ENCODE results near the gene KCTD11. TPM values are rescaled to one million over a fixed set of nuclear protein-coding genes. Genes with fewer than 3 reads are reported as not detected.
"Not testable (repeated sequence)": the region's sequence is repeated elsewhere in the genome, so short reads cannot be mapped to it uniquely, and the experiment has no call there.

The KCTD11 gene
- total RNA-seq, 1 experiment from 2014 or later, result 8.5 TPM

DNA sequence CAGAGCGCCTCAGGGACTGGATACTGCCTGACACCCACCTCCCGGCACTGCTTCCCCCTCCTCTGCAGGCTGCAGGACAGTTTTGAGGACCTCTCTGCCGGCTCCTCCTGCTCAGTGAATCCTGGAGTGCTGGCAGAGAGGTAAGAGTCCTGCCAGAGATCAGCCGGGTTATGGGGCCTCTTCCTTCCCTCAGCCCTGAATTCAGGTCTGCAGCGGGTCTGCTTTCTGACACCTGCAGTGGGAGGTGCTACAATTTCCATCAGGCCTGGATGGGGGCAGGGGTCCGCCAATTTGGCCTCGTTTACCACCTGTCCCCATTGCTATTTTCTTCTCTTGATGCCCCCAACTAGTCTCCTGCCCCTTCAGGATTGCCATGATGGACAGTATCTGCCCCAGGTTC lies 19.9 kb upstream of the KCTD11 start:
- Mint-ChIP-seq H3K4me1 (ENCODE audit: low read depth, unreplicated experiment) (peaks cover 16% of the 10 kb centered on the region), H3K4me3 (ENCODE audit: low read depth, unreplicated experiment) (no peak overlapping the region), H3K36me3 (ENCODE audit: insufficient read depth, unreplicated experiment) (peaks cover 21% of the 10 kb centered on the region), H3K27me3 (ENCODE audit: unreplicated experiment) (peaks cover 20% of the 10 kb centered on the region), H3K9me3 (ENCODE audit: low read depth, unreplicated experiment) (no peaks in the 10 kb centered on the region), H3K27ac (ENCODE audit: unreplicated experiment) (no peak overlapping the region)
- CTCF ChIA-PET, result no interaction called here
- intact Hi-C loops (cut with micrococcal nuclease; ENCODE audit: unreplicated experiment), result no loop called here
- TF ChIP-seq, protein P1, sequence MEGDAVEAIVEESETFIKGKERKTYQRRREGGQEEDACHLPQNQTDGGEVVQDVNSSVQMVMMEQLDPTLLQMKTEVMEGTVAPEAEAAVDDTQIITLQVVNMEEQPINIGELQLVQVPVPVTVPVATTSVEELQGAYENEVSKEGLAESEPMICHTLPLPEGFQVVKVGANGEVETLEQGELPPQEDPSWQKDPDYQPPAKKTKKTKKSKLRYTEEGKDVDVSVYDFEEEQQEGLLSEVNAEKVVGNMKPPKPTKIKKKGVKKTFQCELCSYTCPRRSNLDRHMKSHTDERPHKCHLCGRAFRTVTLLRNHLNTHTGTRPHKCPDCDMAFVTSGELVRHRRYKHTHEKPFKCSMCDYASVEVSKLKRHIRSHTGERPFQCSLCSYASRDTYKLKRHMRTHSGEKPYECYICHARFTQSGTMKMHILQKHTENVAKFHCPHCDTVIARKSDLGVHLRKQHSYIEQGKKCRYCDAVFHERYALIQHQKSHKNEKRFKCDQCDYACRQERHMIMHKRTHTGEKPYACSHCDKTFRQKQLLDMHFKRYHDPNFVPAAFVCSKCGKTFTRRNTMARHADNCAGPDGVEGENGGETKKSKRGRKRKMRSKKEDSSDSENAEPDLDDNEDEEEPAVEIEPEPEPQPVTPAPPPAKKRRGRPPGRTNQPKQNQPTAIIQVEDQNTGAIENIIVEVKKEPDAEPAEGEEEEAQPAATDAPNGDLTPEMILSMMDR (IDR thresholded peaks at IDR 0.05; ENCODE audit: unreplicated experiment), result no peak
- no peak for DNase-seq
- BruUV-seq (replicated peaks), result no TSS peak

DNA sequence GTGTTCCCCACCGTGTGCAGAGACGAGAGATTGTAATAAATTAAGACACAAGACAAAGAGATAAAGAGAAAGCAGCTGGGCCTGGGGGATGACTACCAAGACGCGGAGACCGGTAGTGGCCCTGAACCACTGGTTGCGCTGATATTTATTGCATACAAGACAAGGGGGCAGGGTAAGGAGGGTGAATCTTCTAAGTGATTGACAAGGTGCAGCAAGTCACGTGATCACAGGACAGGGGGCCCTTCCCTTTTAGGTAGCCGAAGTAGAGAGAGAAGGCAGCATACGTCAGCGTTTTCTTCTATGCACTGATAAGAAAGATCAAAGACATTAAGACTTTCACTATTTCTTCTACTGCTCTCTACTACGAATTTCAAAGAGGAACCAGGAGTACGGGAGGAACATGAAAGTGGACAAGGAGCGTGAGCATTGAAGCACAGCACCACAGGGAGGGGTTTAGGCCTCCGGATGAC lies 19.3 kb upstream of the KCTD11 start:
- intact Hi-C loops (cut with micrococcal nuclease; ENCODE audit: unreplicated experiment); H3K4me3 Mint-ChIP-seq (ENCODE audit: low read depth, unreplicated experiment); CTCF ChIA-PET; DNase-seq; H3K9me3 Mint-ChIP-seq (ENCODE audit: low read depth, unreplicated experiment); H3K27ac Mint-ChIP-seq (ENCODE audit: unreplicated experiment); BruUV-seq (replicated peaks): not testable (repeated sequence)
- H3K27me3 Mint-ChIP-seq (ENCODE audit: unreplicated experiment), result peaks cover 20% of the 10 kb centered on the region
- H3K4me1 Mint-ChIP-seq (ENCODE audit: low read depth, unreplicated experiment), result peaks cover 15% of the 10 kb centered on the region
- peaks cover 21% of the 10 kb centered on the region for H3K36me3 Mint-ChIP-seq (ENCODE audit: insufficient read depth, unreplicated experiment)

DNA sequence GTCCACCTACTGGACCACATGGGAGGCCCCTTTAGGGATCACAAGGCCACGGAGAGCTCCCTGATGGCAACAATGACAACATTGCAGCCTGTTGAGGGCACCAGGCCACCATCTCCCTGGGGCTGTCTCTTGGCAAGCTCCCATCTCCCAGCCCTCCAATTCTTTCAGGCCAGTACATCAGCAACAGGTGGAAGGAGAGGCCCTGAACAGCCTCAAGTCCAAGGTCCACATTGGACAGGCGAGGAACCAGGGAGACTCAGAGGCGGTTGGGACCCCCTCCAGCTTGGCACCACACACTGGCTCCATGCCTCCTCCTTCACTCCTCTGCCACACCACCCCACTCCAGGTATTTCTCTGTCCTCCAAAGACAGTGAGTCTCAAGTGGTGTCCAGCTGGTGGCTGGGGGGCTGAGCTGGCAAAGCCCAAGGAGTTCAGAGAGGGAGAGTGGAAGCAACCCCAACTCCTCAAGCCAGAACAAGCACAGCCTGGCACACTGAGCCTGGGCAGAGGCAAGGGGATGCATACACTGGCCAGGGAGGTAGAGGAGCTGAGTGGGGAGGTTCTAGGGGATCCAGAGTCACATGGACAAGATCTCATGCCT lies 16.9 kb upstream of the KCTD11 start:
- H3K27me3 Mint-ChIP-seq (ENCODE audit: unreplicated experiment), result peaks cover 20% of the 10 kb centered on the region
- no peaks in the 10 kb centered on the region for H3K9me3 Mint-ChIP-seq (ENCODE audit: low read depth, unreplicated experiment)
- intact Hi-C loops (cut with micrococcal nuclease; ENCODE audit: unreplicated experiment), result no loop called here
- BruUV-seq (replicated peaks), result no TSS peak
- CTCF ChIA-PET, result interaction anchor here (1.7 kb wide), 1 partner anchor 10 kb away, joined by 5 read pairs; no protein-coding TSS in a partner anchor
- peaks cover 6% of the 10 kb centered on the region for H3K36me3 Mint-ChIP-seq (ENCODE audit: insufficient read depth, unreplicated experiment)
- H3K4me1 Mint-ChIP-seq (ENCODE audit: low read depth, unreplicated experiment), result no peaks in the 10 kb centered on the region
- H3K4me3 Mint-ChIP-seq (ENCODE audit: low read depth, unreplicated experiment), result no peak overlapping the region
- H3K27ac Mint-ChIP-seq (ENCODE audit: unreplicated experiment), result no peak overlapping the region
- TF ChIP-seq, protein P1 (IDR thresholded peaks at IDR 0.05; ENCODE audit: unreplicated experiment), result no peak
- DNase-seq, result no peak

DNA sequence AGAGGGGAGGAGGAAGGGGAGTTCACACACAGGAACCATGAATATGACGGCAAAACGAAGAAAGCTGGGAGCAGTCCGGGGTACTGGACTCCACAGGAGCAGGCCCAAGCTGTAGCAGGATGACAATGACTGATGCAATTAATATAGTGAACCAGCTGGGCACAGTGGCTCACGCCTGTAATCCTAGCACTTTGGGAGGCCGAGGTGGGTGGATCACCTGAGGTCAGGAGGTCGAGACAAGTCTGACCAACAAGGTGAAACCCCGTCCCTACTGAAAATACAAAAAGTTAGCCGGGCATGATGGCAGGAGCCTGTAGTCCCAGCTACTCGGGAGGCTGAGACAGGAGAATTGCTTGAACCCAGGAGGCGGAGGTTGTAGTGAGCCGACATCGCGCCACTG lies 16.2 kb upstream of the KCTD11 start:
- BruUV-seq (replicated peaks); intact Hi-C loops (cut with micrococcal nuclease; ENCODE audit: unreplicated experiment); H3K36me3 Mint-ChIP-seq (ENCODE audit: insufficient read depth, unreplicated experiment); H3K27ac Mint-ChIP-seq (ENCODE audit: unreplicated experiment); DNase-seq; H3K9me3 Mint-ChIP-seq (ENCODE audit: low read depth, unreplicated experiment); H3K4me1 Mint-ChIP-seq (ENCODE audit: low read depth, unreplicated experiment); H3K4me3 Mint-ChIP-seq (ENCODE audit: low read depth, unreplicated experiment): not testable (repeated sequence)
- peaks cover 20% of the 10 kb centered on the region for H3K27me3 Mint-ChIP-seq (ENCODE audit: unreplicated experiment)
- CTCF ChIA-PET, result interaction anchor here (1.7 kb wide), 1 partner anchor 9 kb away, joined by 5 read pairs; no protein-coding TSS in a partner anchor

DNA sequence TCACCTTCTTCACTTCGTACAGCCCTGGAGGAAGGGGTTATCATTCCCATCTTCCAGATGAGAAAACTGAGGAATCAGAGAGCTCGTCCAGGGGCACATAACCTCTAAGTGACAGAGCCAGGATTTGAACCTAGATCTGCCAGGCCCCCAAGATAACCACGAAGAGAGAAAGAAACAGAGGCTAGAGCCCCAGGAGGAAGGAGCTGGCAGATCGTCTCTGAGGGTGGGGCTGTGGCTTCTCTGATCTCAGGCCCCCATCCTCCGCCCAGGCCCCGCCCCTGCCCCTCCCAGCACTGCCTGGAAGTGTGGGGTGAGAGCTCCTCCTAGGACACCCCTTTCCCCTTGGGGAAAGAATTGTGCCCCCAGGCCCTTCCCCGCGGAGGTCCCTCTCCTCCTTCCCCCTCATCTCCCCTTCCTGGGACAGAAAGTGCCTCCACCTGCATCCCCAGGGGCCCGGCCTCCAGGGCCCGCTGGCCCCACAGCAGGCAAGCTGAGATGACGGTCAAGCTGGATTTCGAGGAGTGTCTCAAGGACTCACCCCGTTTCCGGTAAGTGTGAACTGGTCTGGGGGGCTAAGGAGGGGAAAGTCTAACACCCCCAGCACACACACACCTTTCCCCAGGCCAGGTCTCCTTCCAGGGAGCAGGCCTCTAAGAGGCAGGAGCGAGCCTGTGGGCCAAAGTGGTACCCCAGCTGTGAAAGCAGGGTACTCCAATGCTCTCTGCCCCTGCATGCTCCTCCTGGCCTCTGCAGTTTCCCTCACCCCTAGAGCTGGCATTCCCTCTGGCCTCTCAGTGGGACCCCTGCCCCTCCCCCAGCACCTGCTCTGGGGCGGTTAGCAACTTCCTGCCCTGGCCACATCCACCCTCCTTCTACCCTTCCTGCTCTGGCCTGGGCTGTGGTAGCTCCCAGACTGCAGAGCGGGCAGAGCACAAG lies 15.5 kb upstream of the KCTD11 start, which contains the start of gene ACAP1:
ACAP1 (plus strand) TSS at position 290 of the 936 bp plus-strand sequence; CDS start at position 496, 206 bp downstream.
- H3K4me3 Mint-ChIP-seq (ENCODE audit: low read depth, unreplicated experiment), result no peak within 1 kb of the TSS
- TF ChIP-seq, protein P1 (IDR thresholded peaks at IDR 0.05; ENCODE audit: unreplicated experiment), result no peak
- peaks cover 27% of the 10 kb centered on the region for H3K27me3 Mint-ChIP-seq (ENCODE audit: unreplicated experiment)
- intact Hi-C loops (cut with micrococcal nuclease; ENCODE audit: unreplicated experiment), result no loop called here
- no TSS peak for BruUV-seq (replicated peaks)
- no peak within 1 kb of the TSS for H3K27ac Mint-ChIP-seq (ENCODE audit: unreplicated experiment)
- H3K36me3 Mint-ChIP-seq (ENCODE audit: insufficient read depth, unreplicated experiment), result peaks cover 3% of the 10 kb centered on the region
- no peak for DNase-seq
- CTCF ChIA-PET, result interaction anchor here (1.7 kb wide), 1 partner anchor 9 kb away, joined by 5 read pairs; no protein-coding TSS in a partner anchor
- H3K4me1 Mint-ChIP-seq (ENCODE audit: low read depth, unreplicated experiment), result no peaks in the 10 kb centered on the region
- H3K9me3 Mint-ChIP-seq (ENCODE audit: low read depth, unreplicated experiment), result no peaks in the 10 kb centered on the region

DNA sequence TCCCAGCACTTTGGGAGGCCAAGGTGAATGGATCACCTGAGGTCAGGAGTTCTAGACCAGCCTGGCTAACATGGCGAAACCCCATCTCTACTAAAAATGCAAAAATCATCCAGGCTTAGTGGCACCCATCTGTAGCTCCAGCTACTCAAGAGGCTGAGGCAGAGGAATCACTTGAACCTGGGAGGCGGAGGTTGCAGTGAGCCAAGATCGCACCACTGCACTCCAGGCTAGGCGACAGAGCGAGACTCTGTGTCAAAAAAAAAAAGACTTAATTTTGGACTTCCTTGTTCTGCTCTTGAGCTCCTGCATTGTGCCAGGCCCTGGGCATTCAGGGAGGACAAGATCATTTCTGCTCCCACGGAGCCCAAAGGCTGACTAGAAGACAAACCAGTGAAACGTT lies 14.4 kb upstream of the KCTD11 start:
- H3K4me1 Mint-ChIP-seq (ENCODE audit: low read depth, unreplicated experiment); BruUV-seq (replicated peaks); H3K4me3 Mint-ChIP-seq (ENCODE audit: low read depth, unreplicated experiment); DNase-seq; CTCF ChIA-PET; H3K27ac Mint-ChIP-seq (ENCODE audit: unreplicated experiment); H3K9me3 Mint-ChIP-seq (ENCODE audit: low read depth, unreplicated experiment); intact Hi-C loops (cut with micrococcal nuclease; ENCODE audit: unreplicated experiment); H3K36me3 Mint-ChIP-seq (ENCODE audit: insufficient read depth, unreplicated experiment): not testable (repeated sequence)
- H3K27me3 Mint-ChIP-seq (ENCODE audit: unreplicated experiment), result peaks cover 25% of the 10 kb centered on the region

All from Calu3 (cell line).